ENCODE measurements around the gene CYGB. TPM values are rescaled to one million over a fixed set of nuclear protein-coding genes. Genes with fewer than 3 reads are reported as not detected.

Gene CYGB
- not detected in 2 replicates for total RNA-seq

GRCh38 chr17:76537578-76538280, at the start of gene CYGB:
Gene CYGB, minus strand, starts transcription at chr17:76537709. Its CDS starts 167 bp downstream, at chr17:76537542.
- DNase-seq (ENCODE audit: low spot score) = no peak
- no peak within 1 kb of the TSS for H3K4me3 Mint-ChIP-seq

DNA sequence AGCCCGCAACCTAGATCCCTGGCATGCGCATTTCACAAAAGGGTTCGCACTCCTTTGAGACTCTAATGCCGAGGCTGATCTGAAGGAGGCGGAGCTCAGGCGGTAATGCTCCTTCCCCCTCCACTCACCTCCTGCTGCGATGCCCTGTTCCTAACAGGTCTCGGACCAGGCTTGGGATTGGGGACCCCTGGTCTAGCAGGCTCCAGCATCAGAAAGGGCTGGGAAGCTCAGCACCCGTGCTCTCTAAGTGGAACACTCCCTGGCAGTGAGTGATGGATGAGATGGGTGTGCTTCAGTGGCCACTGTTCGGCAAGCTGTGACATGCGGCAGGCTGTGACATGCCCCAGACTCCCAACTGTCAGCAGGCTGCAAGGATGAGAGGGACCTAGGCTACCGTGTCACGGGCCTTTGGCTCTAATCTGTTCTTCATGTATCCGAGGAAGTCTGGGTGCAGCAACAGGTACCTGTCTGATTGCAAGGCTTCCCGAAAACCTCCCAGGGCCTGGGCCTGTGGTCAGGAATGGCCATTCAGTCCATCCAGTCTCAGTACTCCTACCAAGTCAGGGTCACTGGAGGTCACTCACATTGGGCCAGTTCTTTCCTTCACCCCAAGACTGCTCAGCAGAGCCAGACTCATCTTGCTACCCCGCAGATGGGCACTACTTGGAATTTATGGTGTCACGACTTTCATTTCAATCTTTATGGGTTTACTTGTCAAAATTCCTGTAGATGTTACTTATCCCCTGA, 49.4 kb upstream of the CYGB start:
- Mint-ChIP-seq H3K9me3 (no peaks in the 10 kb centered on the region), H3K4me3 (no peak overlapping the region), H3K27ac (no peak overlapping the region), H3K4me1 (ENCODE audit: low read depth) (peaks cover 5% of the 10 kb centered on the region), H3K36me3 (ENCODE audit: low read depth) (no peaks in the 10 kb centered on the region), H3K27me3 (ENCODE audit: insufficient read depth) (peaks cover 75% of the 10 kb centered on the region)
- intact Hi-C loops (cut with micrococcal nuclease) = no loop called here
- DNase-seq (ENCODE audit: low spot score) = no peak

More at GRCh38 chr17:76537578-76538280, at the start of gene CYGB:
- intact Hi-C loops (cut with micrococcal nuclease) = no loop called here
- peaks cover 3% of the 10 kb centered on the region for H3K36me3 Mint-ChIP-seq (ENCODE audit: low read depth)
- H3K27ac Mint-ChIP-seq = no peak within 1 kb of the TSS
- H3K9me3 Mint-ChIP-seq = no peaks in the 10 kb centered on the region
- peaks cover 43% of the 10 kb centered on the region for H3K27me3 Mint-ChIP-seq (ENCODE audit: insufficient read depth)
- H3K4me1 Mint-ChIP-seq (ENCODE audit: low read depth) = no peaks in the 10 kb centered on the region

- Mint-ChIP-seq H3K4me3 (peak within 1 kb of the TSS; percentile 63), H3K27ac (no peak within 1 kb of the TSS), H3K27me3 (ENCODE audit: insufficient read depth) (peaks cover 82% of the 10 kb centered on the region), H3K9me3 (no peaks in the 10 kb centered on the region), H3K4me1 (ENCODE audit: low read depth) (peaks cover 5% of the 10 kb centered on the region), H3K36me3 (ENCODE audit: low read depth) (no peaks in the 10 kb centered on the region)
- intact Hi-C loops (cut with micrococcal nuclease) = loop anchor here (2.0 kb wide), 1 partner anchor 63 kb away; no protein-coding TSS in a partner anchor
- peak; percentile 14 for DNase-seq (ENCODE audit: low spot score)
Observed at GRCh38 chr17:76585649-76586593, 48.4 kb upstream of the CYGB start, which contains the start of gene ST6GALNAC2. Gene ST6GALNAC2, minus strand, starts transcription at chr17:76585860. Its CDS starts 52 bp downstream, at chr17:76585808.

GRCh38 chr17:76585033-76585648, 47.6 kb upstream of the CYGB start:
- Mint-ChIP-seq H3K9me3 (no peaks in the 10 kb centered on the region), H3K4me3 (peak overlapping the region; percentile 63)
- intact Hi-C loops (cut with micrococcal nuclease) = loop anchor here (2.0 kb wide), 1 partner anchor 62 kb away; no protein-coding TSS in a partner anchor

GRCh38 chr17:76584427-76585032, 47.0 kb upstream of the CYGB start:
- peaks cover 74% of the 10 kb centered on the region for H3K27me3 Mint-ChIP-seq (ENCODE audit: insufficient read depth)
- H3K4me3 Mint-ChIP-seq = peak overlapping the region; percentile 63
- H3K9me3 Mint-ChIP-seq = no peaks in the 10 kb centered on the region
- intact Hi-C loops (cut with micrococcal nuclease) = loop anchor here (2.0 kb wide), 1 partner anchor 62 kb away; no protein-coding TSS in a partner anchor
- H3K4me1 Mint-ChIP-seq (ENCODE audit: low read depth) = peaks cover 4% of the 10 kb centered on the region
- no peaks in the 10 kb centered on the region for H3K36me3 Mint-ChIP-seq (ENCODE audit: low read depth)
- H3K27ac Mint-ChIP-seq = no peak overlapping the region
- DNase-seq (ENCODE audit: low spot score) = no peak

More at GRCh38 chr17:76585033-76585648, 47.6 kb upstream of the CYGB start:
- Mint-ChIP-seq H3K36me3 (ENCODE audit: low read depth) (no peaks in the 10 kb centered on the region), H3K4me1 (ENCODE audit: low read depth) (peaks cover 5% of the 10 kb centered on the region), H3K27ac (no peak overlapping the region), H3K27me3 (ENCODE audit: insufficient read depth) (peaks cover 79% of the 10 kb centered on the region)
- no peak for DNase-seq (ENCODE audit: low spot score)

- no peaks in the 10 kb centered on the region for H3K36me3 Mint-ChIP-seq (ENCODE audit: low read depth)
- no peaks in the 10 kb centered on the region for H3K9me3 Mint-ChIP-seq
- DNase-seq (ENCODE audit: low spot score) = no peak
- H3K4me3 Mint-ChIP-seq = no peak overlapping the region
- peaks cover 55% of the 10 kb centered on the region for H3K27me3 Mint-ChIP-seq (ENCODE audit: insufficient read depth)
- H3K4me1 Mint-ChIP-seq (ENCODE audit: low read depth) = no peaks in the 10 kb centered on the region
- no peak overlapping the region for H3K27ac Mint-ChIP-seq
- intact Hi-C loops (cut with micrococcal nuclease) = no loop called here
Observed at GRCh38 chr17:76582660-76583059, 45.2 kb upstream of the CYGB start.

DNA sequence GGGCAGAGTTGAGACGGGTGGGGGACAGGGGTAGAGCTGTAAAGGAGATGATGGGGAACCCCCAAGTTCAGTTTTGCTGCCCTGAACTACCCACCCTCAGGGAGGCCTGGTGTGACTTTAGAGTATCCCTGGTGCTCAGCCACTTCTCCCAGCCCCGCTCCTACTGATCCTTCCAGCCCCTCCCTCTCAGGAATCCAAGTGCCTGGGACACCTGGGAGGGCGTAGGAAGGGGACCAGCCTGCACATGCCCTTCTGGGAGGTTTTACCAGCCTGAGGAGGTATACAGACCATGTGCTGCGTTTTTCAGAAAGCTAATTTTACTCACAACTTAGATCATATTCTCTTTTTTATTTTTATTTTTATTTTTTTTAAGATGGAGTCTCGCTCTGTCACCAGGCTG, 44.0 kb upstream of the CYGB start:
- Mint-ChIP-seq H3K27ac (no peak overlapping the region), H3K4me3 (no peak overlapping the region), H3K27me3 (ENCODE audit: insufficient read depth) (peaks cover 44% of the 10 kb centered on the region), H3K36me3 (ENCODE audit: low read depth) (no peaks in the 10 kb centered on the region), H3K4me1 (ENCODE audit: low read depth) (no peaks in the 10 kb centered on the region), H3K9me3 (no peaks in the 10 kb centered on the region)
- intact Hi-C loops (cut with micrococcal nuclease) = no loop called here
- DNase-seq (ENCODE audit: low spot score) = no peak

DNA sequence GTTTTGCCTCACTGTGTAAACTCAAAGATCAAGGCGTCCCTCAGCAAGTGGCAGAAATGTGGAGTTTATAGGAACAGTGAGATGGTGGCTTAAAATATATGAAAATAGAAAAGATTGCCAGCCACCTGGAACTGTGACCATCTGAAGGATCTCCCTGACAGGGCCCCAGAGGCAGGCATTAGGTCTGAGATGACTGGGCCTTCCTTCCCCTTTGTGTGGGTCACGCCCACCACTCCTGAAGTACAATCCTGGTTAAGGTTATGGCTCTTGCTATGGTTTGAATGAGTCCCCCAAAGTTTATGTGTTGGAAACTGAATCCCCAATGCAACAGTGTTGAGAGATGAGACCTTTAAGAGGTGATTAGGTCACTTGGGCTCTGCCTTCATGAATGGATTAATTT, 41.8 kb upstream of the CYGB start:
- DNase-seq (ENCODE audit: low spot score) = no peak
- H3K27me3 Mint-ChIP-seq (ENCODE audit: insufficient read depth) = peaks cover 34% of the 10 kb centered on the region
- no peaks in the 10 kb centered on the region for H3K36me3 Mint-ChIP-seq (ENCODE audit: low read depth)
- no peaks in the 10 kb centered on the region for H3K9me3 Mint-ChIP-seq
- no peaks in the 10 kb centered on the region for H3K4me1 Mint-ChIP-seq (ENCODE audit: low read depth)
- H3K27ac Mint-ChIP-seq = no peak overlapping the region
- no peak overlapping the region for H3K4me3 Mint-ChIP-seq
- intact Hi-C loops (cut with micrococcal nuclease) = no loop called here

- intact Hi-C loops (cut with micrococcal nuclease) = no loop called here
Observed at GRCh38 chr17:76578376-76578775, 40.9 kb upstream of the CYGB start.

GRCh38 chr17:76577876-76578275, 40.4 kb upstream of the CYGB start:
- H3K27ac Mint-ChIP-seq = no peak overlapping the region

More at GRCh38 chr17:76578376-76578775, 40.9 kb upstream of the CYGB start:
- Mint-ChIP-seq H3K4me3 (no peak overlapping the region), H3K4me1 (ENCODE audit: low read depth) (no peaks in the 10 kb centered on the region), H3K36me3 (ENCODE audit: low read depth) (no peaks in the 10 kb centered on the region), H3K9me3 (no peaks in the 10 kb centered on the region), H3K27me3 (ENCODE audit: insufficient read depth) (peaks cover 25% of the 10 kb centered on the region), H3K27ac (no peak overlapping the region)
- DNase-seq (ENCODE audit: low spot score) = no peak

DNA sequence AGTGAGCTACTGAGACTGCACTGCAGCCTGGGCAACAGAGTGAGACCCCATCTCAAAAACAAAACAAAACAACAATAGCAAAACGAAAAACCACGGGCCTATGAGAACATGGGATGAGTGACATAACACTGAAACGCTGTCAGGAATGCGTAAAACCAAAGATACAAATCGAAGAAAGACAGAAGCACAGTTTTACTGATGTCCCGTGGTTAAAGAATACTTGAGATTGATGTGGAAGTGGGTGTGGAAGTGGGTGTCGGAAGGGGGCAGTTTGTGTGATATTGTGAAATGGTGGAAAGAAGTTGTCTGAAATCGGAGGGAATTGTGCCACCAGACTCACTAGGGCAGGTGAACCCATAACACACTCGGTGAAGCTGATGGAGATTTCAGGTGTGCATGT, 38.7 kb upstream of the CYGB start:
- Mint-ChIP-seq H3K36me3 (ENCODE audit: low read depth) (no peaks in the 10 kb centered on the region), H3K27ac (no peak overlapping the region), H3K4me1 (ENCODE audit: low read depth) (no peaks in the 10 kb centered on the region), H3K4me3 (no peak overlapping the region), H3K27me3 (ENCODE audit: insufficient read depth) (peaks cover 7% of the 10 kb centered on the region), H3K9me3 (no peaks in the 10 kb centered on the region)
- intact Hi-C loops (cut with micrococcal nuclease) = no loop called here
- no peak for DNase-seq (ENCODE audit: low spot score)

More at GRCh38 chr17:76577876-76578275, 40.4 kb upstream of the CYGB start:
- H3K4me1 Mint-ChIP-seq (ENCODE audit: low read depth) = no peaks in the 10 kb centered on the region
- intact Hi-C loops (cut with micrococcal nuclease) = no loop called here
- H3K36me3 Mint-ChIP-seq (ENCODE audit: low read depth) = no peaks in the 10 kb centered on the region
- peaks cover 20% of the 10 kb centered on the region for H3K27me3 Mint-ChIP-seq (ENCODE audit: insufficient read depth)
- DNase-seq (ENCODE audit: low spot score) = no peak
- no peaks in the 10 kb centered on the region for H3K9me3 Mint-ChIP-seq
- no peak overlapping the region for H3K4me3 Mint-ChIP-seq

GRCh38 chr17:76575570-76575969, 38.1 kb upstream of the CYGB start:
- Mint-ChIP-seq H3K36me3 (ENCODE audit: low read depth) (no peaks in the 10 kb centered on the region), H3K4me1 (ENCODE audit: low read depth) (no peaks in the 10 kb centered on the region), H3K9me3 (no peaks in the 10 kb centered on the region), H3K27ac (no peak overlapping the region), H3K4me3 (no peak overlapping the region), H3K27me3 (ENCODE audit: insufficient read depth) (peaks cover 4% of the 10 kb centered on the region)
- intact Hi-C loops (cut with micrococcal nuclease) = no loop called here
- no peak for DNase-seq (ENCODE audit: low spot score)

Measured in activated T-helper 1 cell treated with anti-CD3 and anti-CD28 coated beads, Interleukin-12 subunit alpha, Interleukin-12 subunit beta, Interleukin-2, Interleukin-4 antibody, amounts not matched to agents 30 ng/mL and 10 ng/mL and 1 ng/mL, durations not matched to agents 14 hours and 24 hours and 36 hours (primary cell).